IPS-18a (cell line): ENCODE results near the gene FBXO42.
"Not testable (repeated sequence)": the region's sequence is repeated elsewhere in the genome, so short reads cannot be mapped to it uniquely, and the experiment has no call there.

Experiments used
- H3K27ac ChIP-seq: one replicate; pipeline ENCODE4 v1.5.1; 2013; ENCODE audit warnings: low read length
- H3K27me3 ChIP-seq: one replicate; pipeline ENCODE4 v1.6.1; 2013; ENCODE audit warnings: mild to moderate bottlenecking, low read length; ENCODE audit not compliant: control insufficient read depth, insufficient read depth
- H3K36me3 ChIP-seq: one replicate; pipeline ENCODE4 v1.6.1; 2013; ENCODE audit warnings: low read depth, low read length; ENCODE audit not compliant: control insufficient read depth
- H3K4me1 ChIP-seq: one replicate; pipeline ENCODE4 v1.6.1; 2013; ENCODE audit warnings: low read depth, low read length; ENCODE audit not compliant: control insufficient read depth
- H3K4me3 ChIP-seq: one replicate; pipeline ENCODE4 v1.5.1; 2013; ENCODE audit warnings: low read length
- H3K9ac ChIP-seq: one replicate; pipeline ENCODE4 v1.6.1; 2013; ENCODE audit warnings: mild to moderate bottlenecking, low read length, moderate library complexity
- H3K9me3 ChIP-seq: one replicate; pipeline ENCODE4 v1.6.1; 2013; ENCODE audit warnings: low read depth, low read length; ENCODE audit not compliant: control insufficient read depth

Gene FBXO42

DNA sequence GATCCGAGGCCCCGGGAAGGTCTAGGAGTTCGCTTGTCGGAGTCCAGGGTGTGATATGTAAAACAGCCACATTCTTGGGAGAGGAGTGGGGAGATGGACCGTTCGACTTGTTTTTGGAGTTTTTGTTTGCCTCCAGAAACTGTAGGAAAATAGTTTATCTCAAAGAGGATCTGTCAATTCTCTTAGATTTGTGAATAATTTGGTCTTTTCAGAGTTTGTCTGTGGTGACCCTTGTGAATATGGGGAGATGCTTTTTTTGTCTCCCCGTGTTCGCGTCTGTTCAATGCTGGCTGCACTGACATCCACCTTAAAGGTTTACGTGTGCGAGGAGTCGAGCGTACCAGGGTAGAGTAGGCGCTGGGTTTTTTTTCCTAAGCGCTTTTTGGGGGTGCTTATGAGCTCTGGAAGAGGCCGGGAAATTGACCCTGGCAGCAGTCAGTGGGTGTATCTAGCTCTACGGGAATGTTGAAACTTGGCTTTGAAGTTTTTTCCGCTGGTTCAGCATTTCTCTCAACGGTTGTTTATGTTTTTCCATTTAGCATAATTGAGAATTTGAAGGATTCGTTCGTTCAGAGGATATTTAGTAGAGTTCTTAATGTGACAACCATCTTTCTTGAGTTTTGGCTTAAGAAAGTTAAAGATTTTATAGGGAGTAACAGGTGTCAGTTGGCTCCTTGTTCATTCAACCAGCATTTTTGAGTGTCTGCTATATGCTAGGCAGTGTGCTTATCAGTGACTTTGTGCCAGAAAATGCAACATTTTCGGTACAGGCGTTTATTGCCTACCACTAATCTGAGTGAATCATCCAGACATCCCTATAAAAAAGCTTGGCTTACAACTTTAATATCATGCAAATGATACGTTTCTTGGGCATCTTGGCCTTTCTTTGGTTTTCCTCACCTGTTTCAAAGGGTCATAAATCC lies 15.9 kb upstream of the FBXO42 start:
- H3K36me3 ChIP-seq, result peaks cover 3% of the 10 kb centered on the region
- no peaks in the 10 kb centered on the region for H3K9me3 ChIP-seq
- peak overlapping the region; percentile 70 for H3K27ac ChIP-seq
- H3K4me3 ChIP-seq, result peak overlapping the region; percentile 89
- H3K4me1 ChIP-seq, result peaks cover 7% of the 10 kb centered on the region
- peak overlapping the region; percentile 94 for H3K9ac ChIP-seq
- peaks cover 6% of the 10 kb centered on the region for H3K27me3 ChIP-seq

DNA sequence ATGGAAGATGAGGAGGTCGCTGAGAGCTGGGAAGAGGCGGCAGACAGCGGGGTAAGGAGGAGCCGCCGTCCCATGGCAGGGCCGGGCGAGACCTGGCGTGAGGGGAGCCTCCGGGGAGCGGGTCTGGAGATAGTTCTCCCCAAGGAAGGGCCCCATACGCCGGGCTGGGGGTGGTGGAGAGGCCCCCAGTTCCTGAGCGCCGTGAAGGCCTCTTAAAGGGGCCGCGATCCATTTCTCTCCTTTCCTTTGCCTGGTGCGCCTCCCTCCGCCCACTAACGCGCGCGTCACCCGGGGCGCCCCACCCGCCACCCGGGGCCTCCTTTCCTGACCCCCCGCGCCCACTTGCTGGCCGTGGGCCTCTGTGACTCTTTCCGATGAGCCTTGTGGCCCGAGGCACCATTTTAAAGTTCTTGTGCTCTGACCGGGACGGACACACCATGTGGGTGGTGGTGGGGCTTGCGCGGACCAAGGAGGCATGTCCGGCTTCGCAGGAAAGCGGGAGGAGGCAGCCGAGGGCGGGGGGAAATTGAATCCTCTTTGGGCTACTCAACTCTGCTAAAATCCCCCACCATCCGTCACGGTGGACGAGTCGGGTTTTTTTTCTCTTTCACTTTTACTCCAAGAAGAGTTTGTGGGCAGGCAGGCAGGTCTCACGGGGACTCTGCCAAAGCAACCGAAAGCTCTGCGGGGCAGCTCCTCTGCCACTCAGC lies 15.1 kb upstream of the FBXO42 start:
- peak overlapping the region; percentile 89 for H3K4me3 ChIP-seq
- no peaks in the 10 kb centered on the region for H3K9me3 ChIP-seq
- H3K4me1 ChIP-seq, result peaks cover 7% of the 10 kb centered on the region
- no peaks in the 10 kb centered on the region for H3K36me3 ChIP-seq
- H3K27ac ChIP-seq, result peak overlapping the region; percentile 70
- peak overlapping the region; percentile 94 for H3K9ac ChIP-seq
- H3K27me3 ChIP-seq, result peaks cover 6% of the 10 kb centered on the region

DNA sequence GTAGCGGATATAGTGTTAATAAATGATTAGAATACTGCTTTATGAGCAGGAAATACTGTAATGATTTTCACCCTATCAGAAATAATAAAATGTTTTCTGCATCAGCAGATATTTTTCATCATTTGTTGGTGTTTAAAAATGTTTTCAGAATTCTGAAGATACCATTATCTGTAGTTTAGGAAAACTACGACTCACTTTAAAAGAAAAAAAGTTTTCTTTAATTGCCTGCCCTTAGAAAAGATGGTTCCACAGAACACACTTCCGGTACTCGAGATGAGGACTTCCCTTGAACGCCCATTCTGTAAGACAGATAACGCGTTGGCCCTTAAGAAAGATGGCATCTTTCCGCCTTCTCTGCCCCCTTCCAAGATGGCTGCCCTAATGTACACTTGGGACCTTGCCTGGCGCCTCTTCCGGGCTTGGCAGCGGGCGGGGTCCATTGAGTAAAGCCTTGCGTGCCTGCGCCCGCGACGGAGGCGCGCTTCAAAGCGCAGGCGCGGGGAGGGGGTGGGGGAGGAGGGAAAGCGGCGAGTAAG lies 14.5 kb upstream of the FBXO42 start, which contains the start of gene SZRD1:
TSS of gene SZRD1 (plus strand) at position 521 of the 536 bp plus-strand sequence. CDS start 16 bp downstream, outside the sequence.
- Histone ChIP-seq H3K36me3 (no peaks in the 10 kb centered on the region), H3K27me3 (peaks cover 6% of the 10 kb centered on the region), H3K9ac (peak within 1 kb of the TSS; percentile 94), H3K4me1 (peaks cover 7% of the 10 kb centered on the region), H3K27ac (peak within 1 kb of the TSS; percentile 70), H3K9me3 (no peaks in the 10 kb centered on the region), H3K4me3 (peak within 1 kb of the TSS; percentile 89)

DNA sequence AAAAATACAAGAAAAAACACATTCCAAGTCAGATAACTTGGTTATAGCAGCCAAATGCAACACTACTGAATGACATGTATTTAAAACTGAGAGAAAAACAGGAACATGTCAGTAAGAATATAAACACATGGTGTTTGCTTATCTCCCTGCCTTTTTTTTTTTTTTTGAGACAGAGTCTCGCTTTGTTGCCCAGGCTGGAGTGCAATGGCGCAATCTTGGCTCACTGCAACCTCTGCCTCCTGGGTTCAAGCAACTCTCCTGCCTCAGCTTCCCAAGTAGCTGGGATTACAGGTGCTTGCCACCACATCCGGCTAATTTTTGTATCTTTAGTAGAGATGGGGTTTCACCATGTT lies 12.8 kb upstream of the FBXO42 start:
- not testable (repeated sequence) for H3K27ac ChIP-seq, H3K27me3 ChIP-seq, H3K9me3 ChIP-seq, H3K9ac ChIP-seq, H3K36me3 ChIP-seq, H3K4me1 ChIP-seq, H3K4me3 ChIP-seq

DNA sequence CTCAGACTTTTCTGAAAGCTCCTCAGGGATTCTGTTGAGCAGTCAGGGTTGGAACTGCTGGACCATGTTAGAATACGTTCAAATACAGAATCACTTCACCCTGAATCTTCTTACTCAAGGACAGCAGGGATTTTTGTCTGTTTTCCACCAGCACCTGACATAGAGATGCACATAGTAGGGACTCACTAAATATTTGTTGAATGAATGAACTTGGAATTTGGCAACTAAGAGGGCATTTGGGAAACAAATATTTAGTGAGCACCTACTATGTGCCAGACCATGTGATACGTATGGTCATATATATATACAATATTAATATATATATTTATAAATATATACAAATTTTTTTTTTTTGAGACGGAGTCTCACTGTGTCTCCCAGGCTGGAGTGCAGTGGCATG lies 4.6 kb upstream of the FBXO42 start:
- Histone ChIP-seq H3K4me1 (peaks cover 4% of the 10 kb centered on the region), H3K4me3 (no peak overlapping the region), H3K27ac (no peak overlapping the region), H3K9me3 (no peaks in the 10 kb centered on the region), H3K27me3 (no peaks in the 10 kb centered on the region), H3K9ac (no peak overlapping the region), H3K36me3 (no peaks in the 10 kb centered on the region)

DNA sequence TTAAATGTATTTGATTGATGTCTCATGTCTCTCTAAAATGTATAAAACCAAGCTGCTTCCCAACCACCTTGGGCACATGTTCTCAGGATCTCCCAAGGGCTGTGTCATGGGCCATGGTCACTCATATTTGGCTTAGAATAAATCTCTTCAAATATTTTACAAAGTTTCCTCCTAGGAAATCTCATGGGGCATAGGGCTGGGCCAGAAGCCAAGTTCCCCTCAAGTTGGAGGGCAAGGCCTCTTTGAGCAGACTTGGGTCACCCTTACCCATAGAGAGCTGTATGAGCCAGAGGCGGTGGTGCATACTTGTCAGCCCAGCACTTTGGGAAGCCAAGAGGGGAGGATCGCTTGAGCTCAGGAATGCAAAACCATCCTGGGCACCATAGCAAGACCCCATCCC lies 2.3 kb upstream of the FBXO42 start:
- Histone ChIP-seq H3K4me1 (peaks cover 4% of the 10 kb centered on the region), H3K27ac (no peak overlapping the region), H3K9me3 (no peaks in the 10 kb centered on the region), H3K9ac (no peak overlapping the region), H3K36me3 (no peaks in the 10 kb centered on the region), H3K4me3 (no peak overlapping the region), H3K27me3 (no peaks in the 10 kb centered on the region)

DNA sequence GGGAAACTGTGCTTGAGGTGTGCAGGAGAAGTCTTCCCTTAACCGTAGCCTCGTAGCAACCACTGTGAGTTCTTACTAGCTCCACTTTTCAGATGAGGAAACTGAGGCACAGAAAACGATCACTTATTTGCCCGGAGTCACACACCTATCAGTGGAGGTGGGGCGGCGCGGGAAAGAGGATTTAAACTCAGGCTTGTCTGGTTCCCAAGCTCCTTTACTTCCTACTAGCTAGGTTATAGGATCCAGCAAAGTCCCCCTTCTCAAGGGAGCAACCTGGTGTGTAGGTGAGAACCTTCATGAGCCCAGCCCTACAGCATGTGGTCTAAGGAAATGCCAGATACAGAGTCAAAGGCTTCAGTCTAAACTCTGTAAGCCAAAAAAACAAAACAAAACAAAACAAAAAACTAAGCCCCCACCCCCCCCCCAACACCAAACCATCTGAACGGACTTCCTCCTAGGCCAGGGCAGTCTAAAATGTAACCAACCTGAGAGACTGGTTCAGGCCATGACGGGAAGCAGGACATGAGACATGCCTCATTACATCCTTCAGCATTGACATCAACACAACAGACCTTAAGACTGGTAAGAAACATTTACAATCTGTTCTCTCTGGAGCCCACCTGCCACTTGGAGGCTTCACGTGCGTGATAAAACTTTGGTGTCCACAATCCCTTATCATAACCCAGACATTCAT lies 709 bp upstream of the FBXO42 start:
- no peaks in the 10 kb centered on the region for H3K27me3 ChIP-seq
- H3K9me3 ChIP-seq, result no peaks in the 10 kb centered on the region
- peaks cover 4% of the 10 kb centered on the region for H3K4me1 ChIP-seq
- peak overlapping the region; percentile 11 for H3K27ac ChIP-seq
- H3K4me3 ChIP-seq, result peak overlapping the region; percentile 97
- H3K36me3 ChIP-seq, result no peaks in the 10 kb centered on the region
- peak overlapping the region; percentile 75 for H3K9ac ChIP-seq

DNA sequence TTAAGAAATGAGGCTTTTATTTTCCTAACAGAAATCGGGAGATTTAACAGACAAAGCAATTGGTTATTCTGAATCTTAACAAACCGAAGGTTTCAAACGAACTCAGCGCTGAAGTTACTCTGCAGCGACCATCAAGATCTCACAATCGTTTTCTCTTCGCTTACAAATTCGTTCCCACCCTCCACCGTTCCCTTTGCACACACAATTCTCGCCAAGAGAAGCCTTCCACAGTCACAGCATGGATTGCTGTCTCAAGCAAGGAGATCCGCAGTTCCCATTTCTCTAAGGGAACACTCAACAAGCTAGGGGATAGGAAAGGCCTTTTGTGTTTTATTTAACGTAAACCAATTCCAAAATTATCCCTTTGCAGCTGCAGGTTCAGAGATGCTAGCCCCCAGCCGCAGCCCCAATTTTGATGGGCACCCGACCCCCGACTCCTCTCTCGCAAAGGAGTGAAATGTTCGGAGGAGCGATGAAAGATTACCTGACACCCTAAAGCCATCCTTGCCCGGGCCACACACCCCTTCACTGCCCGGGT lies 755 bp downstream of the FBXO42 start:
- Histone ChIP-seq H3K27ac (no peak overlapping the region), H3K27me3 (no peaks in the 10 kb centered on the region), H3K4me1 (peaks cover 4% of the 10 kb centered on the region), H3K9me3 (no peaks in the 10 kb centered on the region), H3K4me3 (peak overlapping the region; percentile 97), H3K9ac (peak overlapping the region; percentile 75), H3K36me3 (no peaks in the 10 kb centered on the region)

DNA sequence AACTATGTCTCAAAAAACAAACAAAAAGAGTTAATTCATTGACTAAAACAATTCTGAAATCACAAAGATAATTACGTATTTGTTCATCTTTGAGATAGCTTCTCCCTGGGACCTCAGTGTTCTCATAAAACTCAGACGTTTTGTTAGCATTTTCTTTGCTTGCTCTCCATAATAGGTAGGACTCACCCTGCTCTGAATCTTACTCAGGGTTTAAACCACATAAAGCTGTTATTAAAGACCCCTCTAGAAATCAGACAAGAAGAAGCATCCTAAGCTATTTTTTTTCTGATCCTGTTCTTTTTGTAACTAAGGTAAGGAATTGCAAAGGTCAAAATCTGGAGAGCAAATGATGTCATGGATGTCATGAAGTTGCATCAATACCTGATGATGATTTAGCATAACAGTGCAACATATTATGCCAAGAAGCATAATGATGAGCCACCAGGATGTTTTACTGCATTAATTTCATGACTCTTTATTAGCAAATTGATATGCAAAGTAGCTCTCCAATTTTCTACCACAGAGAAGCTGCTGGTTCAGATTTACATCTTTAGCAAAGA lies 2.4 kb downstream of the FBXO42 start:
- H3K27ac ChIP-seq, result no peak overlapping the region
- H3K27me3 ChIP-seq, result no peaks in the 10 kb centered on the region
- H3K36me3 ChIP-seq, result no peaks in the 10 kb centered on the region
- H3K9me3 ChIP-seq, result no peaks in the 10 kb centered on the region
- peaks cover 4% of the 10 kb centered on the region for H3K4me1 ChIP-seq
- no peak overlapping the region for H3K4me3 ChIP-seq
- H3K9ac ChIP-seq, result no peak overlapping the region

DNA sequence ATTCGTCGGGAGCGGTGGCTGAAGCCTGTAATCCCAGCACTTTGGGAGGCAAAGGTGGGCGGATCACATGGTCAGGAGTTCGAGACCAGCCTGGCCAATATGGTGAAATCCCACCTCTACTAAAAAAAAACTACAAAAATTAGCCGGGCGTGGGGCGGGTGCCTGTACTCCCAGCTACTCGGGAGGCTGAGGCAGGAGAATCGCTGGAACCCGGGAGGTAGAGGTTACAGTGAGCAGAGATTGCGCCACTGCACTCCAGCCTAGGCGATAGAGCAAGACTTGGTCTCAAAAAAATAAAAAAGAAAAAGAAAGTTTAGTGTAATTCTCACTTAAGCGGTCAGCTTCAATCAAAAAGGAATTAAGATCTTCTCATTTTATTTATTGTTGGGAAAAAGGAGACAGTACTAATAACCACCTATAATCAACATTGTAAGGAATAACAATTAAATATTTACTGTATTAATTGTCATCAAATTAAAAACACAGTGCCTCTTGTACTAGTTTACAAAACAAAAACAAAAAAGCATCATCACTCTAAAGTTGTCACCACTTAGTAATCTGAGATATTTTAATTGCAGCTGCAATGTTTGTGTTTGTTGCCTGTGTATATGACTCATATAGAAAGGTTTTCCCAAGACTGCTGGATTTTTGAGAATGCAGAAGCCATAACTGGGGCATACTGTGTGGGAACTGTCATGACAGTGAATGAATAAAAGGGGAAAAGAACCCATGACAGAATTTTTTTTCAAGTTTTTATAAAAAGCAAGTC lies 3.7 kb downstream of the FBXO42 start:
- Histone ChIP-seq H3K9me3 (no peaks in the 10 kb centered on the region), H3K9ac (no peak overlapping the region), H3K36me3 (no peaks in the 10 kb centered on the region), H3K27me3 (no peaks in the 10 kb centered on the region), H3K27ac (no peak overlapping the region), H3K4me3 (no peak overlapping the region), H3K4me1 (peaks cover 4% of the 10 kb centered on the region)
